Neutrophil (primary cell): ENCODE results near the gene NFATC2IP.

Experiments used
- H3K27ac ChIP-seq: fragments of 200-600 bp; sonication (generic); 2 replicates; pipeline ENCODE4 v1.5.1; 2016; ENCODE audit warnings: mild to moderate bottlenecking, moderate library complexity
- H3K27me3 ChIP-seq: fragments of 200-600 bp; sonication (generic); 2 replicates; pipeline ENCODE4 v1.6.0; 2016; ENCODE audit warnings: mild to moderate bottlenecking
- H3K36me3 ChIP-seq: fragments of 200-600 bp; sonication (generic); 2 replicates; pipeline ENCODE4 v1.5.1; 2017
- H3K4me1 ChIP-seq, 2 experiments: fragments of 200-600 bp in 1 of 2; sonication (generic) in 1 of 2; 1 replicate in 1 of 2; 2 replicates in 1 of 2; pipeline versions ENCODE4 v1.5.1 to v1.6.1; 2013 to 2016; ENCODE audit warnings: low read depth in 1 of 2, low read length in 1 of 2, mild to moderate bottlenecking in 1 of 2, moderate library complexity in 1 of 2; ENCODE audit not compliant: control insufficient read depth in 1 of 2, insufficient read depth in 1 of 2
- H3K4me3 ChIP-seq, 2 experiments: fragments of 200-600 bp in 1 of 2; sonication (generic) in 1 of 2; 1 replicate in 1 of 2; 2 replicates in 1 of 2; pipeline ENCODE4 v1.5.1; 2013 to 2016; ENCODE audit warnings: low read depth in 1 of 2, low read length in 1 of 2, mild to moderate bottlenecking in 1 of 2, moderate library complexity in 1 of 2
- H3K9me3 ChIP-seq: fragments of 200-600 bp; sonication (generic); 2 replicates; pipeline ENCODE4 v1.5.1; 2016
- CTCF ChIP-seq: fragments of 200-600 bp; sonication (generic); IDR thresholded peaks from 2 replicates; pipeline ENCODE4 v1.5.1; 2016; ENCODE audit warnings: antibody characterized with exemption

NFATC2IP gene

DNA sequence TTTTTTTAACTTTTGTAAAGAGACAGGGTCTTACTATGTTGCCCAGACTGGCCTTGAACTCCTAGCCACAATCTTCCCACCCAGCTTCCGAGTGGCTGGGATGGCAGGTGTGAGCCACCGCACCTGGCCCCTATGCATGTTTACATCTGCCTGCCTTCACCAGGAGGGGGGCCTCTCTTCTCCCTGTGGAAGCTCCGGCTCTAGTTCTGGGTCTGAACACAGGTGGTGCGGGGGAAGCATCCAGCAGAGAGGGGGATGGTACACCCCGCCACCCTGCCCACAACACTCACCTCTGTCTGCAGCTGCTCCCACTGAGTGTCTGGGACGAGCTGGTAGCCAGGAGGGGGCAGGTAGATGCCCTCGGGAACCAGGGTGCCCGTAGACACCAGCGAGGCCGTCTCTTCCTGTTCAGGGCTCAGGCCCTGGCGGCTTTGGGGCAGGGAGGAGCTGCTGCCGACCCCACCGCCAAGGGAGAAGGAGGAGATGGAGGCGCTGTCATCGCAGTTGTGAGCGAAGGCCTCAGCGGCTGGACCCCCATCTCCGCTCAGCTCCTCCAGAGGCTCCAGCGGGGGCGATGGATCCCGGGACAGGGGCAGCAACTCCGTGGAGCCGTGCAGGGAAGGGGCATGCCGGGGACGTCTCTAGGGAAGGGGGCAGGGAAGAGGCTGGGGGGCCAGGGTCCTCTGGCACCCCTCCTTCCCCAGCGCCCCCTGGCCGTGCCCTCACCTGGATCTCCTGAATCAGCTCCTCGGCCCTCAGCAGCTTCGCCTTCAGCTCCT, 36.6 kb upstream of the NFATC2IP start:
- Histone ChIP-seq H3K36me3 (peaks cover 11% of the 10 kb centered on the region), H3K9me3 (no peaks in the 10 kb centered on the region), H3K4me1 (no peaks in the 10 kb centered on the region), H3K27me3 (no peaks in the 10 kb centered on the region), H3K27ac (no peak overlapping the region), H3K4me3 (no peak overlapping the region)
- no peak for TF ChIP-seq CTCF

DNA sequence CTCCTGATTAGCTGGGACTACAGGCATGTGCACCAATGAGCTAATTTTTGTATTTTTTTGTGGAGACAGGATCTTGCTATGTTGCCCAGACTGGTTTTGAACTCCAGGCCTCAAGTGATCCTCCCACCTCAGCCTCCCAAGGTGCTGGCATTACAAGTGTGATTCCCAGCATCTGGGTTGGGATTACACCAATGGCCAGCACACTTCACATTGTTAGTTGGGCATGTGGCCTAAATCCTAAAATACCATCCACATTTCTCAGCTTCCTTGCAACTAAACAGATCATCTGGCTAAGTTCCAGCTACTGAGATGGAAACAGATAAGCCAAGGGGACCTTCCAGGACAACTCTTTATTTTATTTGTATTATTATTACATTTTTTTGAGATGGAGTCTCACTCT, 35.6 kb upstream of the NFATC2IP start:
- Histone ChIP-seq H3K27ac (no peak overlapping the region), H3K4me1 (no peaks in the 10 kb centered on the region), H3K27me3 (no peaks in the 10 kb centered on the region), H3K36me3 (peaks cover 13% of the 10 kb centered on the region), H3K9me3 (no peaks in the 10 kb centered on the region), H3K4me3 (no peak overlapping the region)
- no peak for TF ChIP-seq CTCF

GRCh38 chr16:28917095-28917494, 33.6 kb upstream of the NFATC2IP start:
- Histone ChIP-seq H3K4me1 (no peaks in the 10 kb centered on the region), H3K9me3 (no peaks in the 10 kb centered on the region), H3K27me3 (no peaks in the 10 kb centered on the region), H3K4me3 (no peak overlapping the region), H3K36me3 (peaks cover 13% of the 10 kb centered on the region), H3K27ac (no peak overlapping the region)
- no peak for TF ChIP-seq CTCF

DNA sequence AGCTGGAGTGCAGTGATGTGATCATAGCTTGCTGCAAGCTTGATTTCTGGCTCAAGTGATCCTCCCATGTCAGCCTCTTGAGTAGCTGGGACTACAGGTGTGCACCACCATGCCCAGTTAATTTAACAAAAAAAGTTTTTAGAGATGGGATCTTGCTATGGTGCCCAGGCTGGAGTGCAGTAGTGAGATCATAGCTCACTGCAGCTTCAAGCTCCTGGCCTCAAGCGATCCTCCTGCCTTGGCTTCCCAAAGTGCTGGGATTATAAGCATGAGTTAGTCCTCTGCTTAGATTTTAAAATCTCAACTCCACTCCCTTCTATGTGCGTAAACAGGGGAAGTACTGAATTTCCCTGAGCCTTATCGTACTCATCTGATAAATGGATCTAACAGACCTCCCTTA, 32.0 kb upstream of the NFATC2IP start:
- no peaks in the 10 kb centered on the region for H3K9me3 ChIP-seq
- peaks cover 13% of the 10 kb centered on the region for H3K36me3 ChIP-seq
- H3K27me3 ChIP-seq = no peaks in the 10 kb centered on the region
- TF ChIP-seq CTCF = no peak
- H3K4me1 ChIP-seq = no peaks in the 10 kb centered on the region
- no peak overlapping the region for H3K4me3 ChIP-seq
- no peak overlapping the region for H3K27ac ChIP-seq

GRCh38 chr16:28923231-28923587, 27.5 kb upstream of the NFATC2IP start:
- Histone ChIP-seq H3K27ac (no peak overlapping the region), H3K27me3 (no peaks in the 10 kb centered on the region), H3K4me1 (peaks cover 11 to 14% of the 10 kb centered on the region in 2 experiments), H3K4me3 (no peak overlapping the region), H3K36me3 (peaks cover 10% of the 10 kb centered on the region), H3K9me3 (no peaks in the 10 kb centered on the region)
- TF ChIP-seq CTCF = no peak
